ENCODE results near the gene DMD.
"Not testable (repeated sequence)": the region's sequence is repeated elsewhere in the genome, so short reads cannot be mapped to it uniquely, and the experiment has no call there.

The DMD gene

DNA sequence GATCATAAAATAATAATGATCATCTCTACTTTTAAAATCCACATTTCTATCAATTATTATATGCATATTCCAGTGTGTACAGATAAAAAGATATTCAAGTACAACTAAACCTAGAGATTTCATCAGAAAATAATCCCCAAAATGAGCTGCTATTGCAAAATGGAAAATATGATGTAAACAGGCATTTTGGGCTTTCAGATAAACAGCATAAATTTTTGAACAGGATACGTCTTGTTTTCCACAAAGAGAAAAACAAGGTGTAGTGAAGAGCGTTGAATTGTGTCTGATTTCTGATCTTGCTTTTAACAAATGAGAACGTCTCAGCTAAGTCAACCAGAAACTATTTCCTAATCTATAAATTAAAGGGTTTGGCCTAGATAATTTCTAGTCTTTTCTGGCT, 1789.9 kb downstream of the DMD start:
- no peak for DNase-seq (ENCODE audit: low read depth)

DNA sequence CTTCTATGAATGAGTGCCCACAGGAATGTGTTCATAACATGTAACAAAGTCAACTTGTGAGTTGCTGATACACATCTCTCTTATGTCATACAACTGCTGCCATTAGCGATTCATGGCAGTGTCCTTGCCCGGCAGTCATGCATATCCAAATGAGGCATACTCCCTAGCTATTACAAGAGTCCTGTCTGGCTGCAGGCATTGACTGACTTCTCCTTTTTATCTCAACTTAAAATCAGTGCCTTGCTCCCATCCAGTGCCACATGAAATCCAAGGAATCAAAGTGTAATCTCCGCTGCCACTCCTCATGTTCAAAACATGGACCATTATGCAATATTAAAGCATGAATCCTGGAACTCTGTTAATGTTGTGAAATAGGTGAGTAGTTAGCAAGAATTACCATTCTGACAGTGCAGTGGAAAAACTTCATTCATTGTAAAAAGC, 1790.6 kb downstream of the DMD start:
- DNase-seq (ENCODE audit: low read depth): no peak

- no peak for DNase-seq (ENCODE audit: low read depth)
Measured at GRCh38 chrX:31420302-31420701, 1791.0 kb downstream of the DMD start.

DNA sequence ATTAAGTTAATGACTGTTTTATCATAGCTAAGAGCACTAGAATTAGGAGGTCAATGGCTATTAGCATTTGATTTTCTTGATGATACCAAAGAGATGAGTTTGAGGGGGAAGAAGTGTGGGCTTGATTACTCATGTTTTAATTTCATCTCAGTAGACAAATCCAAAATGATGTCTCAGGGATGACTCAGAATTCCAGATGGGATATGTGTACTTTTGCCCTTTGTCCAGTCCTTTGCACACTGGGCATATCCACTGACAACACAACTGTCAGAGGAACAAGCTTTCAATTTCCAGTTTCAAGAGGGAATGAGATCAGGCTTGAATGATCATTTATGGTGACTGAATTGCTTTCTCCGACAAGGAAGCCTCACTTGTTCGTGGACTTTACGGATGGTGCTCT, 1814.2 kb downstream of the DMD start:
- no peak for DNase-seq (ENCODE audit: low read depth)

GRCh38 chrX:31392513-31392912, 1818.8 kb downstream of the DMD start:
- DNase-seq (ENCODE audit: low read depth): no peak

DNA sequence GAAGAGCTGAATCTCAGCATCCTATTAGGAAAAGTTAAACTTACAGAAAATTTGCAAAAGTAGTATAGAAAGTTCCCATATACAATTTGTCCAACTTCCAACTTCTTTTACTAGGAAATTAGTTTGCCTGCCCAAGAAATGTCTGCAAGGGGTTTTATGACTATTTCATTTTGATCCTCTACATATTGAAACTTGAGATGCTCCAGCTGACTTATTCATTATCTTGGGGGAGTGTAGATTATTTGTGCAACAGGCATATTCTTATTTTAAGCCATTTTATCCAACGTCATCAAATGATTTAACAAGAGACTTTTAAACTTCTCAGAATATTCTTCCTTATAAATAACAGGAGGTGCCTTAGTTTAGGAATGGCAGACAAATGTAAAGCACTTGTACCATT, 1822.4 kb downstream of the DMD start:
- DNase-seq (ENCODE audit: low read depth): no peak

DNA sequence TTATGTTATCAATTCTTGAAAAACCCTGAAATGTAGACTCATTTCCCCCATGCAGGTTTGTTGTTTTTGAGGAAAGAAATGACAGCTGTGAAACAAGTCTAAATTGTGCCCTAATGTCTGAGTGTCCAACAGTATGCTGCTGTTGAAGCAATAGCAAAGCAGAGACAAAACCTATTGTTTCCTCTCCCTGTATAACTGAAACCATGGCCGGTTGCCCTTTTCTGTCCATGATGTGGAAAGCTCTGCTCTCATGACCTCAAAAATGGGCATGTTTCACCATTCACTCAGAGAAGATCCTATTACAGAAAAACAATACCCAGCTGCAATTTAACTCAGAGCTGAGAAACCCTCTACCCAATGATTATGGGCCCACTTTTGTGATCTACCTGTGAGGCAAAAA, 1826.9 kb downstream of the DMD start:
- DNase-seq (ENCODE audit: low read depth): no peak

DNA sequence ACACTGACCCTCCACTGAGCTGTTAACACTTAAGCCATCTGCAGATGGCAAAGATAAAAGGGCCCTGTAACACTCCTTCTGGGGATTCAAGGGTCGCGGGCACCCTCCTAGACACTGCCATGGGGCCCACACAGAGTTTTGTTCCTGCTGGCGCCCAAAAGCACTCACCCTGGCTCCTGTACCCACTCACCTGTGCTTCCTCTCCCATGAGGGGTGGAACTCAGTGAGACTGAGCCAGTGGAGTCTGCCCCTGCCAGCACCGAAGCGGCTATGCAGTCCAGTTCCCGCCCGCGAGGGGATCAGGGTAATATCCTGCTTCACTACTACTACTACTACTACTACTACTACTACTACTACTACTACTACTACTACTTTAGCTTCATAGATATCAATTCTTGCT, 1827.4 kb downstream of the DMD start:
- DNase-seq (ENCODE audit: low read depth): no peak

GRCh38 chrX:31378973-31379372, 1832.4 kb downstream of the DMD start:
- DNase-seq (ENCODE audit: low read depth): not testable (repeated sequence)

DNA sequence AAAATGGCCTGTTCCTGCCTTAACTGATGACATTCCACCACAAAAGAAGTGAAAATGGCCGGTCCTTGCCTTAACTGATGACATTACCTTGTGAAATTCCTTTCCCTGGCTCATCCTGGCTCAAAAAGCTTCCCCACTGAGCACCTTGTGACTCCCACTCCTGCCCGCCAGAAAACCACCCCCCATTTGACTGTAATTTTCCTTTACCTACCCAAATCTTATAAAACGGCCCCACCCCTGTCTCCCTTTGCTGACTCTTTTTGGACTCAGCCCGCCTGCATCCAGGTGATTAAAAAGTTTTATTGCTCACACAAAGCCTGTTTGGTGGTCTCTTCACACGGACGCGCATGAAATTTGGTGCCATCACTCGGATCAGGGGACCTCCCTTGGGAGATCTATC, 1833.5 kb downstream of the DMD start:
- DNase-seq (ENCODE audit: low read depth): not testable (repeated sequence)

- DNase-seq (ENCODE audit: low read depth): no peak
Measured at GRCh38 chrX:31376408-31377022, 1834.8 kb downstream of the DMD start.

- DNase-seq (ENCODE audit: low read depth): no peak
Measured at GRCh38 chrX:31374786-31375185, 1836.6 kb downstream of the DMD start.

GRCh38 chrX:31371956-31372355, 1839.4 kb downstream of the DMD start:
- DNase-seq (ENCODE audit: low read depth): no peak

DNA sequence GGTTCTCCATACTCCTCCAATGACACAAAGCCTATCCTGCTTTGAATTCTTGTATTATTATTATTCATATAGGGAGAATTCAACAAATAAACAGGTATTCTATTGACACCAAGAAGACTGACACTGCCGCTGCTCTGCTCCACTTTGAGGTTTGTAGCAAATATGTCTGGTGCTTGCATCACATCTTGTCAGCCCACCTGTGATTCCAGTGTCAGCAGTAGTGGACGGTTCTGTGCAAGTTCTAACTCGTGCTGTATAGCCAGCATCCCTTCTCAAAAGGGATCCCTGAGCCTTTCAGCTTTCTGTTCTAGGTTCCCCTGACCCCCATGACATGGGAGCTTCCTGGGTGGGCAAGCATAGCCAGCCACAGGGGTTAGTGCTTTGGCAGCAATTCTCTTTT, 1843.5 kb downstream of the DMD start:
- no peak for DNase-seq (ENCODE audit: low read depth)

DNA sequence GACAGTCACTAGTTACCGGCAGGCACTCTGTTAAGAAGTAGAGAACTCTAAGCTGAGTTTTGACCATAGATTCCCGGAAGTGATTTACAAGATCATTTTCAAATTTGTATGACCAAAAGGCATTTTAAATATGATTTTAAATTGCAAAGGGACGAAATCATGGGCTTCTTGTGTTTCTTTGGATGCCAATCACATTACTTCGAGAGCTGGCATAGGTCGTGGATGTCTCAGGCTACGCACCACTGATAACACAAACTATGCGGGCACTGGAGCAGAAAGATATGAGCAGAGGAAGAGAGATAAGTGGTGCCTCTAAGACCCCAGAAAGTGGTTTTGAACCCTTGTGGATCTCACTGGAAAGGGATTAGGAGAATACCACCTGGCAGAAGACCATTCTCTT, 1845.3 kb downstream of the DMD start:
- DNase-seq (ENCODE audit: low read depth): no peak

- no peak for DNase-seq (ENCODE audit: low read depth)
Measured at GRCh38 chrX:31356275-31357212, 1854.8 kb downstream of the DMD start.

GRCh38 chrX:31355206-31355955, 1856.0 kb downstream of the DMD start:
- DNase-seq (ENCODE audit: low read depth): no peak

DNA sequence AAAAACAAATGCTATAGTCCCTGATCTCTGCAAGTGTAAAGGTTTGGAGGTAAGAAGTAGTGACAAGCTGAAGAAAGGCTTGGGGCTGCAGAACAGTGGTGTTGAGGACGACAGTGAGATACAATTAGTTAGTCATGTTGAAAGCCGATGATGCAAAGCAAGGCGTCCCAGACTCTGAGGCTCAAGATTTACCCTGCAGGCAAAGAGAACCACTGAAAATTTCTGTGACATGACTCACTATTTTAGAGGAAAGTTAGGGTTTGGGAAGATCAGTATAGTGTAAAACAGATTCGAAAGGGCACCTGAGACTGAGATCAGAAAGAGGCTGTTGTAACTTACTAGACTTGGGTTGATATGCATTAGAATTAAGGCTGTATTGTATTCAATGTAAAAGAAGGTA, 1858.3 kb downstream of the DMD start:
- DNase-seq (ENCODE audit: low read depth): no peak

DNA sequence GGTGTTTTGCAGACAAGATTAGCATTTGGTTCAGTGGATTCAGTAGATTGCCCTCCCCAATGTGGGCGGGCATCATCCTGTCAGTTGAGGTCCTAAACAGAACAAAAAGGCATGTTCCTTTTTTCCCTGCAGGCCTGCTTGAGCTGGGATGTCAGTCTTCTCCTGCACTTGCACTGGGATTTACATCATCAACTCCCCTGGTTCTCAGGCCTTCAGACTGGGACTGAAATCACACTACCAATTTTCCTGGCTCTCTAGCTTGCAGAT, 1860.6 kb downstream of the DMD start:
- no peak for DNase-seq (ENCODE audit: low read depth)

GRCh38 chrX:31349515-31349914, 1861.8 kb downstream of the DMD start:
- DNase-seq (ENCODE audit: low read depth): no peak

DNA sequence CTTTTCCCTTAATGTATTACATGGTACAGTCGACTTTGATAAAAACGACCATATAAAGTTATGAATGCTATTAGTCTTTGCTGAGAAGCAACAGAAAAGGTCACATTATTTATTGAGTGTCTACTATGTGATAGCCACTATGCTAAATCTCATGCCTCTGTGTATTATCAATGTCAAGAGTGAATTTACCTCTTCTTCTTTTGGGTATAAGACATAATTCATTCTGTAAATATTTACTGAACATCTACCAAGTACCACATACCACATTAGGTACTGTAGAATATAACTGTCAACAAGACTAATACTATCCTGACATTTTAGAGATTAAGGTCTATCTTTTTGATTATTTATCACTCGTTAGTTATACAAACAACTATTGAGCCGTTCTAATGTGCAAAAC, 1870.8 kb downstream of the DMD start:
- DNase-seq (ENCODE audit: low read depth): no peak

GRCh38 chrX:31338991-31339350, 1872.4 kb downstream of the DMD start:
- no peak for DNase-seq (ENCODE audit: low read depth)

DNA sequence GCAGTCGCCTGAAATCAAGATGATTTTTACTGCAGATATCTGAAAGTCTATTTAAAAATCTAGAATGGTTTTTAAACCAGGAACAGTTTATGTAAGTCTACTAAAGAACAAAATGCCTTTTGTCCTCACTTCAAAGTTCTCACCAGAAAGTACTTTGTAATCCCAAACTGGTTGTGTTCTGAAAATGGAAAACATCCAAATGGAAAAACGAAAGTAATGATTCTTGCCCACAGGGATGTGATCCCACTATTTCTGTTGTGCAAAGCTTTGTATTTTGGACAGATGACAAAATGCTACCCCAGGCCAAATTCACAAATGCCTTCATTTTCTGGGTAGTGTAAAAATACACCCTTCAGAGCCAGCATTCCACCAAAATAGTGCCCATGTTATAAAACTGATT, 1874.0 kb downstream of the DMD start:
- no peak for DNase-seq (ENCODE audit: low read depth)
